Small intestine (tissue), 16 donors: Measurements from ENCODE around the gene ERVH48-1. TPM values are rescaled to one million over a fixed set of nuclear protein-coding genes. Genes with fewer than 3 reads are reported as not detected.
A peak's percentile ranks its signal among the peaks of the same experiment; 100 is the strongest.
"Not testable (repeated sequence)": the region's sequence is repeated elsewhere in the genome, so short reads cannot be mapped to it uniquely, and the experiment has no call there.

Source experiments
- DNase-seq, 2 donors: peaks; one replicate each; pipeline versions ENCODE4 v3.0.0 to v3.0.0-alpha.2; 2013
- FAIRE-seq: peaks from 2 replicates; lab custom pipeline; 2012; peaks lifted over from hg19 to GRCh38; lab: Jason Lieb, UNC
- H3K27ac ChIP-seq, 3 donors: one replicate each; pipeline ENCODE4 v1.5.1; 2013; ENCODE audit warnings: low read length in 2 of 3, mild to moderate bottlenecking in 2 of 3, control low read depth in 1 of 3, inconsistent platforms in 1 of 3, low read depth in 1 of 3, moderate library complexity in 1 of 3
- H3K27me3 ChIP-seq, 3 donors: one replicate each; pipeline ENCODE4 v1.6.1; 2013; ENCODE audit warnings: low read length in 3 of 3, inconsistent platforms in 1 of 3; ENCODE audit not compliant: control insufficient read depth in 3 of 3, insufficient read depth in 3 of 3
- H3K36me3 ChIP-seq, 3 donors: one replicate each; pipeline ENCODE4 v1.6.1; 2013; ENCODE audit warnings: low read length in 3 of 3, inconsistent platforms in 1 of 3, low read depth in 1 of 3, mild to moderate bottlenecking in 1 of 3, moderate library complexity in 1 of 3; ENCODE audit not compliant: control insufficient read depth in 3 of 3, insufficient read depth in 2 of 3
- H3K4me1 ChIP-seq, 3 donors: one replicate each; pipeline ENCODE4 v1.6.1; 2013; ENCODE audit warnings: low read length in 2 of 3, inconsistent platforms in 1 of 3, low read depth in 1 of 3, mild to moderate bottlenecking in 1 of 3, moderate library complexity in 1 of 3; ENCODE audit not compliant: control insufficient read depth in 3 of 3, insufficient read depth in 2 of 3
- H3K4me3 ChIP-seq, 3 donors: one replicate each; pipeline ENCODE4 v1.5.1; 2013; ENCODE audit warnings: low read length in 3 of 3, control low read depth in 1 of 3, inconsistent platforms in 1 of 3, low read depth in 1 of 3, mild to moderate bottlenecking in 1 of 3, moderate library complexity in 1 of 3
- H3K9me3 ChIP-seq, 2 donors: one replicate each; pipeline ENCODE4 v1.6.1; 2013; ENCODE audit warnings: low read depth in 1 of 2, low read length in 1 of 2; ENCODE audit not compliant: control insufficient read depth in 2 of 2, insufficient read depth in 1 of 2
- WGBS, 3 donors: extraction: QIAGEN DNeasy Blood & Tissue Kit; methylation state at CpG; one replicate each; pipeline ENCODE4 v1.1.7; 2013; 5-methylcytosine and 5-hydroxymethylcytosine counted together
- long read RNA-seq, 10 donors: transcript quantifications; one replicate each; lab custom pipeline, GENCODE V29; 2026
- polyA plus RNA-seq, 4 donors: library from polyadenylated mRNA; stranded (reverse) in 3 of 4; unstranded in 1 of 4; fragments of 200-250 nt in 3 of 4; fragments of 120-200 nt in 1 of 4; gene quantifications; one replicate each; pipeline versions ENCODE4 v1.2.1 to v1.2.3, GENCODE V29; 2013
- donor health status: healthy with polysubstance abuse.
- donor health status: control.
- donor health status: control.
- donor health status: Bipolar disorder and iron deficiency.
- donor health status: healthy.

ERVH48-1 gene
- polyA plus RNA-seq, result under 1 TPM in 1 of 4 donors, not detected in 3; 0.89 TPM
- long read RNA-seq, donor 1, result 0 reads
- long read RNA-seq, donor 2, result 0 reads
- long read RNA-seq, donor 3, partial matches to known transcripts, result 0 of 2 reads
- long read RNA-seq, donor 3, other reads (novel, unspliced or antisense), result 0 of 2 reads
- long read RNA-seq, donor 4, result 0 reads
- long read RNA-seq, donor 5, result 0 reads
- long read RNA-seq, donor 6, result 0 reads
- long read RNA-seq, donor 7, partial matches to known transcripts, result 0 of 1 reads
- long read RNA-seq, donor 7, other reads (novel, unspliced or antisense), result 0 of 1 reads
- long read RNA-seq, donor 8, result 0 reads
- long read RNA-seq, donor 9, partial matches to known transcripts, result 0 of 1 reads
- long read RNA-seq, donor 9, other reads (novel, unspliced or antisense), result 0 of 1 reads
- long read RNA-seq, donor 10, partial matches to known transcripts, result 0 of 3 reads
- long read RNA-seq, donor 10, other reads (novel, unspliced or antisense), result 0 of 3 reads

GRCh38 chr21:42925114-42925926 is at the start of gene ERVH48-1:
Gene ERVH48-1, minus strand, starts transcription at chr21:42925630. Its CDS starts 6,624 bp downstream, at chr21:42919006.
- no peak for DNase-seq
- H3K9me3 ChIP-seq, result no peaks in the 10 kb centered on the region
- H3K27me3 ChIP-seq, result no peaks in the 10 kb centered on the region
- H3K4me1 ChIP-seq, result no peaks in the 10 kb centered on the region
- no peak within 1 kb of the TSS for H3K27ac ChIP-seq
- H3K36me3 ChIP-seq, result no peaks in the 10 kb centered on the region
- no peak for FAIRE-seq
- 89 to 95% (median 91%) methylated on average over 29 of the region's 29 CpGs for WGBS, 3 donors
- H3K4me3 ChIP-seq, result no peak within 1 kb of the TSS

DNA sequence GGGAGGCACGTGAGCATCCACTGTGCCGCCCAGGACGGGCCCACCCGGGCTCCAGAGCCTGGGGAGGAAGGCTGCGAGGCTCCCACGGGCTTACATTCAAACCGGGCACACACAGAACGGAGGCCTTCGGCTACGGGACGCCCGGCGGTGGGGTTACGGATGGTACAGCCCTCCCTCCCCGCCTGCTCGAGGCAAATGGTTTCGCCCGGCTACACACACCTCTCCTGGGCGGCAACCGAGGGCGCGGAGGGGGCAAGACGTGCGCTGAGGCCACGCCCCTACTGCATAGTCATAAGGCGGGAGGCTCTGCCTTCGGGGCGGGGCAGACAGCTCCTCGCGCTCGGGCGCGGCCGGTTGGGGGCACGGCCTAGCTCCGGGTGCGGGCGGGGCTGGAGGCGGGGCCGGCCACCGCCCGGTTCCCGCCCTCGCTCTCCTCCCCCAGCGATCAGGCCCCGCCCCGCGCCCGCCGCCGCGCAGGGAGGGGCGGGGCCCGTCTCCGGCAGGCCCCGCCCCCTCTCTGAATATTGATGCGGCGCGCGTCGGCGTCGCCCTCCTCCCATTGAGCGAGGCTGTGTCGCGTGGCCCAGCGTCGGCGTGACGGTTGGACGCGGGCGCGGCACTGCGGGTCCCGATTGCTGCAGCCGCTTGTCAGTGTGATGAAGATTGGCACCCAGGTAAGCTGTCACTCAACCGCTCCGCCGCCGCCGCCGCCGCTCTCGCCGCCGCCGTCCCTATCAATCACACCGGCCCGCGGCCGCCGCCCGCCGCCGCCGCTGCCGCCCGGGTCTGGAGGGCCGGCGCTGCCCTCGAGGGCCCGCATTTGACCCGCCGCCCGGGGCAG is 48.8 kb upstream of the ERVH48-1 start, which contains the start of gene PKNOX1:
PKNOX1 (plus strand) TSS at position 572 of the 841 bp plus-strand sequence. CDS start 29,820 bp downstream, outside the sequence.
- FAIRE-seq (no peak), DNase-seq (peak; percentile 99)
- peak within 1 kb of the TSS; percentile 69 to 97 (median 95) for H3K4me3 ChIP-seq
- peaks cover 3 to 20% (median 3%) of the 10 kb centered on the region in 3 donors for H3K4me1 ChIP-seq
- H3K27ac ChIP-seq, result peak within 1 kb of the TSS; percentile 90 to 93 (median 93)
- H3K27me3 ChIP-seq, result no peaks in the 10 kb centered on the region
- 0 to 1% (median 0%) methylated on average over 49 to 106 of the region's 106 CpGs for WGBS, 3 donors
- H3K36me3 ChIP-seq, result peaks cover 0 to 5% (median 0%) of the 10 kb centered on the region in 3 donors
- no peaks in the 10 kb centered on the region for H3K9me3 ChIP-seq

GRCh38 chr21:42973309-42973990 is 48.0 kb upstream of the ERVH48-1 start:
- WGBS, 3 donors, result 60 to 64% (median 60%) methylated on average over 17 to 19 of the region's 19 CpGs
- Histone ChIP-seq H3K36me3 (no peaks in the 10 kb centered on the region), H3K4me3 (peak overlapping the region in 2 of 3 donors; percentile 56 to 65), H3K27me3 (no peaks in the 10 kb centered on the region), H3K4me1 (peaks cover 3 to 20% (median 3%) of the 10 kb centered on the region in 3 donors), H3K27ac (peak overlapping the region; percentile 80 to 92 (median 86)), H3K9me3 (no peaks in the 10 kb centered on the region)
- DNase-seq (no peak), FAIRE-seq (no peak)

DNA sequence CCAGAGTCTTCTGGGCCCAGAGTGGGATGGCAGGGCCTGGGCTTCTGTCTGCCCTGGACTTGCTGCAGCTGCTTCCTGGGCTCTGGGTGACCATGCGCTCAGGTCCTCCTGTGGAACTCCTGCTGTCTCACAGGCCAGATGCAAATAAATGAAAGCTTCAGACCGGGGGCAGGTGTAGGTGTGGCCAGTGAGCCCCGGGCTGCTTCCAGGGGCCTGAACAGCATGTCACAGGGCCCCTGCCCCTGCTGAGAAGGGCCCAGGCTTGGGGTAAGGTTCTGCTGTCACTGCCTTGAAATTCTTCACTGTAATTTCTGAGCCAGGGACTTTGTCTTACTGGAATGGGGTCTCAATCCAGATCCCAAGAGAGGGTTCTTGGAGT is 46.5 kb upstream of the ERVH48-1 start:
- H3K27me3 ChIP-seq, result no peaks in the 10 kb centered on the region
- peak overlapping the region in 2 of 3 donors; percentile 55 to 93 for H3K27ac ChIP-seq
- 48 to 59% (median 50%) methylated on average over 3 of the region's 3 CpGs for WGBS, 3 donors
- H3K4me1 ChIP-seq, result peaks cover 3 to 20% (median 3%) of the 10 kb centered on the region in 3 donors
- H3K4me3 ChIP-seq, result no peak overlapping the region
- H3K36me3 ChIP-seq, result no peaks in the 10 kb centered on the region
- DNase-seq (no peak), FAIRE-seq (no peak)
- no peaks in the 10 kb centered on the region for H3K9me3 ChIP-seq

- no peak for DNase-seq
- peak overlapping the region in 1 of 3 donors; percentile 93 for H3K27ac ChIP-seq
- WGBS, 3 donors, result 86 to 87% (median 86%) methylated on average over 7 of the region's 7 CpGs
These were observed 45.7 kb upstream of the ERVH48-1 start for GRCh38 chr21:42970946-42971653.

GRCh38 chr21:42969193-42969600 is 43.8 kb upstream of the ERVH48-1 start:
- WGBS, 3 donors, result 39 to 59% (median 52%) methylated on average over 6 of the region's 6 CpGs
- FAIRE-seq, result no peak

More at GRCh38 chr21:42970946-42971653, 45.7 kb upstream of the ERVH48-1 start:
- peaks cover 3 to 17% (median 3%) of the 10 kb centered on the region in 3 donors for H3K4me1 ChIP-seq
- H3K9me3 ChIP-seq, result no peaks in the 10 kb centered on the region
- H3K4me3 ChIP-seq, result no peak overlapping the region
- FAIRE-seq, result no peak
- H3K36me3 ChIP-seq, result no peaks in the 10 kb centered on the region
- no peaks in the 10 kb centered on the region for H3K27me3 ChIP-seq

DNA sequence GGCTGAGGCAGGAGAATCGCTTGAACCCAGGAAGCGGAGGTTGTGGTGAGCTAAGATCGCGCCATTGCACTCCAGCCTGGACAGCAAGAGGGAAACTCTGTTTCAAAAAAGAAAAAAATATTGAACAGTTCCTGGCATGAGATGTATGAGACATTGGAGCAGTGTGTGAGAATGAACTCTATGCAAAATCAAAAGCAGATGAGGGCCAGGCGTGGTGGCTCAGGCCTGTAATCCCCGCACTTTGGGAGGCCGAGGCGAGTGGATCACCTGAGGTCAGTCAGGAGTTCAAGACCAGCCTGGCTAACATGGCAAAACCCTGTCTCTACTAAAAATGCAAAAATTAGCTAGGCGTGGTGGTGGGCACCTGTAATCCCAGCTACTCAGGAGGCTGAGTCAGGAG is 42.2 kb upstream of the ERVH48-1 start:
- H3K27ac ChIP-seq, DNase-seq, H3K4me1 ChIP-seq, H3K36me3 ChIP-seq, H3K9me3 ChIP-seq, H3K27me3 ChIP-seq, FAIRE-seq, H3K4me3 ChIP-seq: not testable (repeated sequence)
- 96 to 97% (median 97%) methylated on average over 9 of the region's 9 CpGs for WGBS, 3 donors

More at GRCh38 chr21:42969193-42969600, 43.8 kb upstream of the ERVH48-1 start:
- no peak overlapping the region for H3K4me3 ChIP-seq
- H3K36me3 ChIP-seq, result no peaks in the 10 kb centered on the region
- no peak for DNase-seq
- no peaks in the 10 kb centered on the region for H3K27me3 ChIP-seq
- H3K9me3 ChIP-seq, result no peaks in the 10 kb centered on the region
- no peak overlapping the region for H3K27ac ChIP-seq
- H3K4me1 ChIP-seq, result peaks cover 3 to 13% (median 3%) of the 10 kb centered on the region in 3 donors
